ENCODE measurements around the gene FSTL1.

DNA sequence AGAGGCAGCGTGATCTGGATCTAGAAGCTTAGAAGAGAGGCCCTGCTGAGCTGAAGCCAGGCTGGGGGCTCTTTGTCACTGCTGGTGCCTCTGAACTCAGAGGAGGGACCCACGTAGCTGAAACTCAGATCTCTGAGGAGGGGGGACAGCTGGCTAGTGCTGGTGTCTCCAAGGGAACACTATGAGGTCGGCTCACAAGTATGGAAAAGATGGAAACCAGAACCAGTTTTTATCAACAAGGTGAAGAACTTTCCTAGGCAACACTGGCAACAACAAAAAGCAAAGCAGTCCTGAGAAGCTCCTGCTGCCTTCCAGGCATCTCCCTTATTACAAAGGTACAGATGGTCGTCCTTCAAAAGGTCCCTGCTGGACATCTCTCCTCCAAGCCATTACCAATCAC is 27.0 kb upstream of the FSTL1 start:
- TF ChIP-seq CTCF (IDR thresholded peaks at IDR 0.05; ENCODE audit: low read depth, low read length) (no peak), POLR2A (IDR thresholded peaks at IDR 0.05; ENCODE audit: extremely low read depth, insufficient read length) (no peak), MAX (IDR thresholded peaks at IDR 0.05; ENCODE audit: low read depth, low read length) (no peak)
